SK-N-SH (cell line): Measurements from ENCODE around the gene KLHL12.

Experiments used
- CTCF ChIP-seq: fragments of 200-600 bp; sonication (generic); IDR thresholded peaks from 2 replicates; pipeline ENCODE4 v1.6.1; 2017; ENCODE audit warnings: antibody characterized with exemption, mild to moderate bottlenecking, moderate library complexity
- FOSL2 ChIP-seq: IDR thresholded peaks from 2 replicates; pipeline ENCODE4 v1.4.0; 2012; ENCODE audit warnings: low read depth, mild to moderate bottlenecking, moderate library complexity, borderline replicate concordance
- MXI1 ChIP-seq: IDR thresholded peaks from 2 replicates; pipeline ENCODE4 v1.6.1; 2012; ENCODE audit warnings: mild to moderate bottlenecking, low read depth, low read length, improper control_type of control experiment
- PBX3 ChIP-seq: IDR thresholded peaks from 2 replicates; pipeline ENCODE4; 2012
- POLR2AphosphoS5 ChIP-seq: IDR thresholded peaks from 2 replicates; pipeline ENCODE4 v1.6.1; 2012; ENCODE audit warnings: low read depth, low read length
- RAD21 ChIP-seq: IDR thresholded peaks from 2 replicates; pipeline ENCODE4 v1.6.1; 2012; ENCODE audit warnings: mild to moderate bottlenecking, low read length
- SIN3A ChIP-seq: IDR thresholded peaks from 2 replicates; pipeline ENCODE4 v1.6.1; 2012; ENCODE audit warnings: low read depth, mild to moderate bottlenecking, low read length, moderate library complexity, borderline replicate concordance
- YY1 ChIP-seq: IDR thresholded peaks from 2 replicates; pipeline ENCODE4 v1.4.0; 2012; ENCODE audit warnings: low read depth, mild to moderate bottlenecking
- TF ChIP-seq, protein P1 (sequence below): IDR thresholded peaks from 2 replicates; pipeline ENCODE4 v1.4.0; 2012; ENCODE audit warnings: low read depth, borderline replicate concordance
- TF ChIP-seq, protein P2 (sequence below): fragments of 150-350 bp; IDR thresholded peaks from 2 replicates; pipeline ENCODE4 v1.6.1; 2017; ENCODE audit warnings: antibody characterized with exemption, low read length, low read depth, borderline replicate concordance

GRCh38 chr1:202844935-202845334 is 82.1 kb downstream of the KLHL12 start:
- TF ChIP-seq PBX3 (no peak), SIN3A (no peak), POLR2AphosphoS5 (no peak), MXI1 (no peak), FOSL2 (no peak), RAD21 (no peak), CTCF (no peak), YY1 (no peak)
- TF ChIP-seq, protein P1, sequence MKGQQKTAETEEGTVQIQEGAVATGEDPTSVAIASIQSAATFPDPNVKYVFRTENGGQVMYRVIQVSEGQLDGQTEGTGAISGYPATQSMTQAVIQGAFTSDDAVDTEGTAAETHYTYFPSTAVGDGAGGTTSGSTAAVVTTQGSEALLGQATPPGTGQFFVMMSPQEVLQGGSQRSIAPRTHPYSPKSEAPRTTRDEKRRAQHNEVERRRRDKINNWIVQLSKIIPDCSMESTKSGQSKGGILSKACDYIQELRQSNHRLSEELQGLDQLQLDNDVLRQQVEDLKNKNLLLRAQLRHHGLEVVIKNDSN = no peak
- TF ChIP-seq, protein P2, sequence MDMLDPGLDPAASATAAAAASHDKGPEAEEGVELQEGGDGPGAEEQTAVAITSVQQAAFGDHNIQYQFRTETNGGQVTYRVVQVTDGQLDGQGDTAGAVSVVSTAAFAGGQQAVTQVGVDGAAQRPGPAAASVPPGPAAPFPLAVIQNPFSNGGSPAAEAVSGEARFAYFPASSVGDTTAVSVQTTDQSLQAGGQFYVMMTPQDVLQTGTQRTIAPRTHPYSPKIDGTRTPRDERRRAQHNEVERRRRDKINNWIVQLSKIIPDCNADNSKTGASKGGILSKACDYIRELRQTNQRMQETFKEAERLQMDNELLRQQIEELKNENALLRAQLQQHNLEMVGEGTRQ = no peak
